ENCODE data around the gene CACNG6. TPM values are rescaled to one million over a fixed set of nuclear protein-coding genes. Genes with fewer than 3 reads are reported as not detected.

Gene CACNG6
- total RNA-seq, 1 experiment from 2014 or later = not detected

DNA sequence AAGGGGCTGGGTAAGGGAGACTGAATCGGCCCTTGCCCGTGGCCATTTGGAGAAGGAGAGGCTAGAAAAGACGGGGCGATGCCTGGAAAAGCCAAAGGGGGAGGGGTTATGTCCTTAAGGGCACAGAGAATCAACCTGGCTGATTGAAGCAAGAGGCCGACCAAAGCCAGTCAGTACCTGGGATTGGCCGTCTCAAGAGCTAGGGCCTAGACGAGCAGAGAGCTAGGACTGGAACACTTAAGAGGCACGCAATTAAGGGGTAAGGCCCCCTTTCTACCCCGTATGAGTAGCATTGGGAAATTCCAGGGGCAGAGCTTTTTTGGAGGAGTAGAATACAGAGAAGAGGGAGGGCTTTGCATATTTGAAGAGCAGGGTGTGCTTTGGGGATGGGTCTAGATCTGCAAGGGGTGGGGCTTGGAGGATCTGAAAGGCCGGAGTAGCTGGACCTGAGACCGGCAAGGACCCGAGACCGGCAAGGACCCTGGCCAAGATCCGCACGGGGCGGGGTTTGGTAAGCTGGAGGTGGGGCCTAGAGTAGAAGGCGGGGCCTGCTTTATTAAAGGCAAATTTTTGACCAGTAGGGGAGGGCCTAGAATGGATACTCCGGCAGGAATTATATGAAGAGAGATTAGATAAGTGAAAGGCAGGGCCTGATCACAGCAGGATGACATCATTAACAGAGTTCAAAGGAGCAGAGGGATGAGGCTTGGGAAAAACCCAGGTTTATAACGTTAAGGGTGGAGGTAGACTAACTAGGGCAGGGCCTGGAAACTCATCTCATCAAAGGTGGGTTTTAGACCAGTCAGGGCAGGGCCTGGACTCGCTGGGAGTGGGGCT, 10.7 kb upstream of the CACNG6 start:
- TF ChIP-seq EZH2 (IDR thresholded peaks at IDR 0.05; ENCODE audit: borderline replicate concordance, low read depth, low read length, poor library complexity, severe bottlenecking) (no peak), CTCF (conservative IDR thresholded peaks at IDR 0.05; ENCODE audit: low read depth, low read length) (no peak)
- CTCF ChIA-PET = interaction anchor here (1.5 kb wide), 1 partner anchor 43 kb away, joined by 7 read pairs; no protein-coding TSS in a partner anchor
- intact Hi-C loops (cut with micrococcal nuclease; ENCODE audit: unreplicated experiment) = no loop called here
- Histone ChIP-seq H3K27ac (ENCODE audit: low read depth, low read length, poor library complexity, severe bottlenecking) (peak overlapping the region; percentile 81), H3K36me3 (ENCODE audit: insufficient read depth, low read length, poor library complexity, severe bottlenecking) (no peaks in the 10 kb centered on the region), H3K27me3 (replicated peaks; ENCODE audit: insufficient read depth, low read depth, low read length, poor library complexity) (no peaks in the 10 kb centered on the region), H3K9me3 (ENCODE audit: low read depth, low read length, poor library complexity, severe bottlenecking) (no peaks in the 10 kb centered on the region), H3K4me3 (ENCODE audit: low read depth, low read length, poor library complexity, severe bottlenecking) (peak overlapping the region; percentile 57), H3K4me1 (ENCODE audit: insufficient read depth, low read length, poor library complexity, severe bottlenecking) (peaks cover 23% of the 10 kb centered on the region)
- BruUV-seq (replicated peaks) = no TSS peak
- DNase-seq (ENCODE audit: low spot score) = peak; percentile 76
- POLR2A ChIA-PET (ENCODE audit: low non-redundant PET) = interaction anchor here (0.9 kb wide), 1 partner anchor 14 kb away, joined by 14 read pairs; no protein-coding TSS in a partner anchor

- no peaks in the 10 kb centered on the region for H3K9me3 ChIP-seq (ENCODE audit: low read depth, low read length, poor library complexity, severe bottlenecking)
- ChIA-PET CTCF (no interaction called here), POLR2A (ENCODE audit: low non-redundant PET) (no interaction called here)
- H3K4me1 ChIP-seq (ENCODE audit: insufficient read depth, low read length, poor library complexity, severe bottlenecking) = peaks cover 23% of the 10 kb centered on the region
- no peak for DNase-seq (ENCODE audit: low spot score)
- H3K4me3 ChIP-seq (ENCODE audit: low read depth, low read length, poor library complexity, severe bottlenecking) = peak overlapping the region; percentile 57
- intact Hi-C loops (cut with micrococcal nuclease; ENCODE audit: unreplicated experiment) = no loop called here
- no peaks in the 10 kb centered on the region for H3K27me3 ChIP-seq (replicated peaks; ENCODE audit: insufficient read depth, low read depth, low read length, poor library complexity)
- H3K27ac ChIP-seq (ENCODE audit: low read depth, low read length, poor library complexity, severe bottlenecking) = peak overlapping the region; percentile 26
- TF ChIP-seq CTCF (conservative IDR thresholded peaks at IDR 0.05; ENCODE audit: low read depth, low read length) (no peak), EZH2 (IDR thresholded peaks at IDR 0.05; ENCODE audit: borderline replicate concordance, low read depth, low read length, poor library complexity, severe bottlenecking) (no peak)
- no peaks in the 10 kb centered on the region for H3K36me3 ChIP-seq (ENCODE audit: insufficient read depth, low read length, poor library complexity, severe bottlenecking)
- no TSS peak for BruUV-seq (replicated peaks)
These were observed 10.0 kb upstream of the CACNG6 start for GRCh38 chr19:53981376-53981951.

DNA sequence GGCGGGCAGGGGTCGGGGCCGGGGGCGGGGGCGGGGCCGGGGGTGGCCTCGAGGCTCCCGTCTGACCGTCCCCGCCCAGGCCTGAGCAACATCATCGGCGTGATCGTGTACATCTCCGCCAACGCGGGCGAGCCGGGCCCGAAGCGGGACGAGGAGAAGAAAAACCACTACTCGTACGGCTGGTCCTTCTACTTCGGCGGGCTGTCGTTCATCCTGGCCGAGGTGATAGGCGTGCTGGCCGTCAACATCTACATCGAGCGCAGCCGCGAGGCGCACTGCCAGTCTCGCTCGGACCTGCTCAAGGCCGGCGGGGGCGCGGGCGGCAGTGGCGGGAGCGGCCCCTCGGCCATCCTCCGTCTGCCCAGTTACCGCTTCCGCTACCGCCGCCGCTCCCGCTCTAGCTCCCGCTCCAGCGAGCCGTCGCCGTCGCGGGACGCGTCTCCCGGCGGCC, 9.4 kb upstream of the CACNG6 start:
- H3K9me3 ChIP-seq (ENCODE audit: low read depth, low read length, poor library complexity, severe bottlenecking) = no peaks in the 10 kb centered on the region
- no TSS peak for BruUV-seq (replicated peaks)
- peak overlapping the region; percentile 32 for H3K4me3 ChIP-seq (ENCODE audit: low read depth, low read length, poor library complexity, severe bottlenecking)
- ChIA-PET POLR2A (ENCODE audit: low non-redundant PET) (no interaction called here), CTCF (no interaction called here)
- intact Hi-C loops (cut with micrococcal nuclease; ENCODE audit: unreplicated experiment) = no loop called here
- no peak for DNase-seq (ENCODE audit: low spot score)
- no peaks in the 10 kb centered on the region for H3K36me3 ChIP-seq (ENCODE audit: insufficient read depth, low read length, poor library complexity, severe bottlenecking)
- H3K27ac ChIP-seq (ENCODE audit: low read depth, low read length, poor library complexity, severe bottlenecking) = no peak overlapping the region
- peaks cover 23% of the 10 kb centered on the region for H3K4me1 ChIP-seq (ENCODE audit: insufficient read depth, low read length, poor library complexity, severe bottlenecking)
- no peaks in the 10 kb centered on the region for H3K27me3 ChIP-seq (replicated peaks; ENCODE audit: insufficient read depth, low read depth, low read length, poor library complexity)
- no peak for TF ChIP-seq CTCF (conservative IDR thresholded peaks at IDR 0.05; ENCODE audit: low read depth, low read length)
- TF ChIP-seq EZH2 (IDR thresholded peaks at IDR 0.05; ENCODE audit: borderline replicate concordance, low read depth, low read length, poor library complexity, severe bottlenecking) = no peak
